K562 (cell line): Measurements from ENCODE around the gene PRR15L.

Experiments
- POLR2AphosphoS5 ChIP-seq: IDR thresholded peaks from 2 replicates; pipeline ENCODE4 v1.6.1; 2011; ENCODE audit warnings: mild to moderate bottlenecking, low read depth, low read length, moderate library complexity; ENCODE audit not compliant: control insufficient read depth, insufficient read depth
- ZNF707 ChIP-seq: fragments of 250-450 bp; sonication (Bioruptor Pico); conservative IDR thresholded peaks from 2 replicates; pipeline ENCODE4 v1.8.0; 2022; ENCODE audit warnings: inconsistent platforms, mild to moderate bottlenecking, moderate library complexity

GRCh38 chr17:47981462-47981861, 23.8 kb upstream of the PRR15L start:
- TF ChIP-seq ZNF707 (CRISPR knock-in tag) (no peak), POLR2AphosphoS5 (no peak)
